HG03060 (cell line): ENCODE data around the gene STXBP6.

ENCODE experiments used
- ATAC-seq: cut with Tn5 transposase; IDR thresholded peaks from one replicate; pipeline ENCODE4 v1.9.1; 2021; ENCODE audit warnings: low read depth, moderate number of reproducible peaks; ENCODE audit not compliant: unreplicated experiment

STXBP6 gene

GRCh38 chr14:25019892-25020291 lies 30.1 kb downstream of the STXBP6 start:
- ATAC-seq, result no peak

GRCh38 chr14:25017562-25017961 lies 32.4 kb downstream of the STXBP6 start:
- ATAC-seq, result no peak

- ATAC-seq, result no peak
Measured at GRCh38 chr14:25015761-25016160, 34.2 kb downstream of the STXBP6 start.

- ATAC-seq, result no peak
Measured at GRCh38 chr14:25014440-25014839, 35.5 kb downstream of the STXBP6 start.

GRCh38 chr14:25011095-25011494 lies 38.9 kb downstream of the STXBP6 start:
- ATAC-seq, result no peak

- ATAC-seq, result no peak
Measured at GRCh38 chr14:25010471-25010870, 39.5 kb downstream of the STXBP6 start.

- no peak for ATAC-seq
Measured at GRCh38 chr14:25009891-25010290, 40.1 kb downstream of the STXBP6 start.

GRCh38 chr14:25007832-25008231 lies 42.1 kb downstream of the STXBP6 start:
- no peak for ATAC-seq

GRCh38 chr14:25006961-25007795 lies 42.8 kb downstream of the STXBP6 start:
- no peak for ATAC-seq

GRCh38 chr14:25006031-25006430 lies 43.9 kb downstream of the STXBP6 start:
- ATAC-seq, result no peak

GRCh38 chr14:25004389-25004809 lies 45.5 kb downstream of the STXBP6 start:
- ATAC-seq, result no peak

- ATAC-seq, result no peak
Measured at GRCh38 chr14:25003537-25003936, 46.4 kb downstream of the STXBP6 start.

GRCh38 chr14:25001601-25002000 lies 48.3 kb downstream of the STXBP6 start:
- ATAC-seq, result no peak

GRCh38 chr14:25001156-25001555 lies 48.8 kb downstream of the STXBP6 start:
- no peak for ATAC-seq

GRCh38 chr14:24999157-24999556 lies 50.8 kb downstream of the STXBP6 start:
- ATAC-seq, result no peak

- no peak for ATAC-seq
Measured at GRCh38 chr14:24996930-24997725, 52.8 kb downstream of the STXBP6 start.

GRCh38 chr14:24995016-24995415 lies 54.9 kb downstream of the STXBP6 start:
- ATAC-seq, result no peak

- no peak for ATAC-seq
Measured at GRCh38 chr14:24993631-24994030, 56.3 kb downstream of the STXBP6 start.

- no peak for ATAC-seq
Measured at GRCh38 chr14:24992624-24993360, 57.2 kb downstream of the STXBP6 start.

GRCh38 chr14:24991821-24992220 lies 58.1 kb downstream of the STXBP6 start:
- ATAC-seq, result no peak

- no peak for ATAC-seq
Measured at GRCh38 chr14:24991288-24991687, 58.7 kb downstream of the STXBP6 start.
